ENCODE data around the gene NTNG1.

NTNG1 gene

DNA sequence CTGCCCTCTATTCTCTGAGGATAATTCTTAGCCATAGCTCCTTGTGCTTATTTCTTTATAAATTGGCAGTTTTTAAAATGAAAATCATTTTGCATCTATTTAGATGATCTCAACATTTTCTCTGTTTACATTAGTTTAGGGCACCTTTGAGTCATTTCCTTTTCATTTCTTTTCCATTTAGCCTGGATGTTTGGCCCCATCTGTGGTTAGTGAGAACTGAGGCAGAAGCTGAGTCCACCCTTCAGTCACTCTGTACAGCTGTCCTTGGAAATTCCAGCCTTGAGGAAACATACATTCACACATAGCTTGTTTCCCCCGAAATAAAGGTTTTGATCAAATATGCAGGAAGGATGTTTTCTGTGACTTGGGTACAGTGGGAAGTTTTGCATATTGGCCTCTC is 123.7 kb downstream of the NTNG1 start:
- in situ Hi-C loops (cut with MboI; ENCODE audit: low sequenced_read_pairs, unreplicated experiment): no loop called here
- no peak for DNase-seq (ENCODE audit: low spot score)
- TF ChIP-seq, protein P1, sequence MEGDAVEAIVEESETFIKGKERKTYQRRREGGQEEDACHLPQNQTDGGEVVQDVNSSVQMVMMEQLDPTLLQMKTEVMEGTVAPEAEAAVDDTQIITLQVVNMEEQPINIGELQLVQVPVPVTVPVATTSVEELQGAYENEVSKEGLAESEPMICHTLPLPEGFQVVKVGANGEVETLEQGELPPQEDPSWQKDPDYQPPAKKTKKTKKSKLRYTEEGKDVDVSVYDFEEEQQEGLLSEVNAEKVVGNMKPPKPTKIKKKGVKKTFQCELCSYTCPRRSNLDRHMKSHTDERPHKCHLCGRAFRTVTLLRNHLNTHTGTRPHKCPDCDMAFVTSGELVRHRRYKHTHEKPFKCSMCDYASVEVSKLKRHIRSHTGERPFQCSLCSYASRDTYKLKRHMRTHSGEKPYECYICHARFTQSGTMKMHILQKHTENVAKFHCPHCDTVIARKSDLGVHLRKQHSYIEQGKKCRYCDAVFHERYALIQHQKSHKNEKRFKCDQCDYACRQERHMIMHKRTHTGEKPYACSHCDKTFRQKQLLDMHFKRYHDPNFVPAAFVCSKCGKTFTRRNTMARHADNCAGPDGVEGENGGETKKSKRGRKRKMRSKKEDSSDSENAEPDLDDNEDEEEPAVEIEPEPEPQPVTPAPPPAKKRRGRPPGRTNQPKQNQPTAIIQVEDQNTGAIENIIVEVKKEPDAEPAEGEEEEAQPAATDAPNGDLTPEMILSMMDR (IDR thresholded peaks at IDR 0.05; ENCODE audit: borderline replicate concordance, control extremely low read depth, extremely low read depth, insufficient read depth, missing control alignments): no peak

DNA sequence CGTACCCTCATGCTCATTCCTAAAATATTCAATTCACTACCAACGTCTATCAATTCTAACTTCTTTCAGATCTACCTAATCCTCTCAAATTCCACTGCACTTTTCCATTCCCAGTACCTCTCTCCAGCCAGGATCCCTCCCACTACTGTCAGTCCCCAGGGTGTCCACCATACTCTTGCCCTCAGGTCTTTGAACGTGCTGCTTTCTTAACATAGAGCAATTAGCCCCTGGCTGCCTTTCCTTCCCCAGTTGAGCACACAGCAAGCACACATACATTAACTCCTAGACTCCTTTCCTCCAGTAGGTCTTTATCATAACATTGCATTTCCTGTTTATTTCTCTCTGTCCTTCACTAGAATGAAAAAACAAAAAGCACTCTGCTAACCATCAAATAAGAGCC is 126.7 kb downstream of the NTNG1 start:
- in situ Hi-C loops (cut with MboI; ENCODE audit: low sequenced_read_pairs, unreplicated experiment): no loop called here
- TF ChIP-seq, protein P1 (IDR thresholded peaks at IDR 0.05; ENCODE audit: borderline replicate concordance, control extremely low read depth, extremely low read depth, insufficient read depth, missing control alignments): no peak
- DNase-seq (ENCODE audit: low spot score): no peak

DNA sequence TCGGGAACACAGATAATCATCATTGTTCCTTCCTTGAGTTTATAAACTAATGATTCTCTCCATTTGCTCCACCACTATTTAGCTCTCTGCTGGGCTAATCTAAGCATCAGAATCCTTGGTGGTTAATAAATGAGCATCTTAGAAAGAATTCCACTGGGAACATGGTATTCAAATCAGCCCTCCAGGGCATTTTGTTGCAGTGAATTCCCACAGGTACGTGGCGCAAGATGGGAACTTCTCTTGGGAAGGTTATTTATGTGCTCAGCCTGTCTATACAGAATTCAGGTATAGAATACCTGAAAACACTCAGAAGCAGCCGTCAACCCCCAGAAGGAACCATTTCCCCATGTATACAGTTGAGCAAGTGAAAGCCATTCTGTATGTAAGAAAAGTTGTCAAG is 131.5 kb downstream of the NTNG1 start:
- DNase-seq (ENCODE audit: low spot score): no peak
- in situ Hi-C loops (cut with MboI; ENCODE audit: low sequenced_read_pairs, unreplicated experiment): no loop called here
- TF ChIP-seq, protein P1 (IDR thresholded peaks at IDR 0.05; ENCODE audit: borderline replicate concordance, control extremely low read depth, extremely low read depth, insufficient read depth, missing control alignments): no peak

DNA sequence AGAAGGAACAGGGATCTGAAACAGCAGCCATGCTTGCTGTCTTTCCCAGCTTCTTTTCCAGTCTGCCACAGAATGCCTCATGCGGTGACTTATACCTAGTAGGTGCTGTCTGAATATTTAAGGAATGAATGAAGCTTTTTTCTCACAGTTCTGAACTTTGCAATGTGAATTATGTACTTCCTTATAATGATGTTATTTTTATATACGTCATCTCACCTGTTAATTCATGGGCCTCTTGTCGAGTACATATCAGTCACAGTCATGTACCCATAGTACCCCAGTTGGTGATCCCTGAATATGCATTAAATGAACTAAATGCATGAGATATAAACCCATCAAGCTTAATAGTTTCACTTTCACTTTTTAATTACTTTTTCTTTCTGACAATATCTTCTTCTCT is 132.7 kb downstream of the NTNG1 start:
- TF ChIP-seq, protein P1 (IDR thresholded peaks at IDR 0.05; ENCODE audit: borderline replicate concordance, control extremely low read depth, extremely low read depth, insufficient read depth, missing control alignments): no peak
- in situ Hi-C loops (cut with MboI; ENCODE audit: low sequenced_read_pairs, unreplicated experiment): no loop called here
- DNase-seq (ENCODE audit: low spot score): no peak

DNA sequence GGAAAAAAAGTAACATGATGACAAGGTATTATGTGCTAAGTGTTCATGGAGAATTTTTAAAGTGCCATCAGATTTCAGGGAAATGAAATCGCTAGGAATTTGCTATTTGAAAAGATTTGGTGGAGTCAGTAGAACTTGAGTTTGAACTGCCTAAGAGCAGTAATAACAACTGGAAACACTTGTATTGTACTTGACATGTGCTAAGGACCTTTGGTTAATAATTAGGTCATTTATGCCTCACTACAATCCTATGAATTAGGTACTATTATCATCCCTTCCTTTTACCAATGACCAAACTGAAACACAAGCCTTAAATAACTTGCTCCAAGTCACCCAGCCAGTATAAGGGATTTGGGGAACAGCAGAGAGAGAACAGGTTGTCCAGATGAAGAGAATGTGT is 133.4 kb downstream of the NTNG1 start:
- in situ Hi-C loops (cut with MboI; ENCODE audit: low sequenced_read_pairs, unreplicated experiment): no loop called here
- DNase-seq (ENCODE audit: low spot score): no peak
- TF ChIP-seq, protein P1 (IDR thresholded peaks at IDR 0.05; ENCODE audit: borderline replicate concordance, control extremely low read depth, extremely low read depth, insufficient read depth, missing control alignments): no peak

DNA sequence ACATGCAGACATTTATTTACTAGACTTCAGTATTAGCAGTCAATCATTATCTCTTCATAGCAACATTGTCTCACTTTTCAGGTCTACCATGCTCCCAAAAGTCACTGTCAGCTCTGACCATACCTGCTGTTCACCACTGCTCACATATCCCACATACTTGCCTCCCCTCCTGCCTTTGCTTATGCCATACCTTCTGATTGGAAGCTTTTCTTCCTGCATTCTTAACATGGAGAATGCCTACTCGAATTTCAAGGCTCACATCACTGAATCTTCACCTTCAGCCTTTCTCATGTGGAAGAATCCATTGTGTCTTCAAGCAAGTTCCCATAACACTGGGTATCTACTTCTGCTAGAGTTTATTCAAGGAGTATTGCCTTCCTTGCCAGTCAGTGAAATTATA is 135.4 kb downstream of the NTNG1 start:
- in situ Hi-C loops (cut with MboI; ENCODE audit: low sequenced_read_pairs, unreplicated experiment): no loop called here
- no peak for DNase-seq (ENCODE audit: low spot score)
- TF ChIP-seq, protein P1 (IDR thresholded peaks at IDR 0.05; ENCODE audit: borderline replicate concordance, control extremely low read depth, extremely low read depth, insufficient read depth, missing control alignments): no peak

DNA sequence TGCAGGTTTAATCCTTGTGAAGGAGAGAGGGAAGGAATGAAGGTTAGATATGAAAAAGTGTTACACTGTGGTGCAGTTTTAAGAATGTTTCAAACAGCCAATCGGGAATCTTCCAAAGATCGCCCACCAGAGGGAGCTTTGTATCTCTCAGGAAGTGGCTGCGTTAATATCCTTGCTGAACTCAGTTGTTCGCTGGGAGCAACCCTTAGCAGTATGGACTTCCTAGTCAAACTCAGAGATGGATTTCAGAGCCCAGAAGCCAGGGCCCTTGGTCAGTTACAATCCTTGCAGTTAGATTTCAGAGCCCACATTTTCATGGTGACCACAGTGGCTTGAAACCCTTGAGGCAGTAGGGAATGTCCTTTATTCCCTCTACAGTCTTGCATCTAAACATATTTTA is 136.2 kb downstream of the NTNG1 start:
- no peak for DNase-seq (ENCODE audit: low spot score)
- in situ Hi-C loops (cut with MboI; ENCODE audit: low sequenced_read_pairs, unreplicated experiment): no loop called here
- TF ChIP-seq, protein P1 (IDR thresholded peaks at IDR 0.05; ENCODE audit: borderline replicate concordance, control extremely low read depth, extremely low read depth, insufficient read depth, missing control alignments): no peak

Measured in GM13976 (cell line).